HepG2 (cell line): ENCODE measurements around the gene MTA1. TPM values are rescaled to one million over a fixed set of nuclear protein-coding genes. Genes with fewer than 3 reads are reported as not detected.
A peak's percentile ranks its signal among the peaks of the same experiment; 100 is the strongest.

Experiments
- BCLAF1 ChIP-seq: fragments of 450-650 bp; IDR thresholded peaks from 2 replicates; pipeline ENCODE4 v1.6.1; 2017; ENCODE audit warnings: mild to moderate bottlenecking
- EHMT2 ChIP-seq: fragments of 200-600 bp; sonication (generic); IDR thresholded peaks from 2 replicates; pipeline ENCODE4 v1.7.0; 2017; ENCODE audit warnings: antibody characterized with exemption, low read depth, low read length, borderline replicate concordance
- HOXA5 ChIP-seq: sonication (generic); formaldehyde crosslinking; IDR thresholded peaks from 2 replicates; pipeline ENCODE4 v1.4.0; 2020; ENCODE audit warnings: missing genetic modification reagents
- MAFF ChIP-seq: IDR thresholded peaks from 2 replicates; pipeline ENCODE4 v1.6.1; 2011; ENCODE audit warnings: low read depth, low read length, improper control_type of control experiment
- NFE2L1 ChIP-seq: sonication (generic); formaldehyde crosslinking; IDR thresholded peaks from 2 replicates; pipeline ENCODE4 v1.4.0; 2020; ENCODE audit warnings: missing genetic modification reagents, mild to moderate bottlenecking, borderline replicate concordance
- NFIC ChIP-seq: IDR thresholded peaks from 2 replicates; pipeline ENCODE4 v1.6.1; 2012; ENCODE audit warnings: mild to moderate bottlenecking, low read length, inconsistent platforms
- REL ChIP-seq: sonication (generic); formaldehyde crosslinking; conservative IDR thresholded peaks from 2 replicates; pipeline ENCODE4 v1.8.0; 2022; ENCODE audit warnings: mild to moderate bottlenecking, missing genetic modification reagents, moderate library complexity
- ZBTB49 ChIP-seq: sonication (generic); formaldehyde crosslinking; IDR thresholded peaks from 2 replicates; pipeline ENCODE4 v1.4.0; 2020; ENCODE audit warnings: missing genetic modification reagents, borderline replicate concordance
- ZBTB8A ChIP-seq: sonication (generic); formaldehyde crosslinking; IDR thresholded peaks from 2 replicates; pipeline ENCODE4 v1.4.0; 2020; ENCODE audit warnings: mild to moderate bottlenecking, low read depth, missing genetic modification reagents, borderline replicate concordance
- ZNF225 ChIP-seq: sonication (generic); formaldehyde crosslinking; IDR thresholded peaks from 2 replicates; pipeline ENCODE4 v1.4.0; 2020; ENCODE audit warnings: mild to moderate bottlenecking, missing genetic modification reagents
- ZNF430 ChIP-seq: sonication (generic); formaldehyde crosslinking; IDR thresholded peaks from 2 replicates; pipeline ENCODE4 v1.9.0; 2021; ENCODE audit warnings: mild to moderate bottlenecking, missing genetic modification reagents
- ZNF567 ChIP-seq: sonication (generic); formaldehyde crosslinking; IDR thresholded peaks from 2 replicates; pipeline ENCODE4 v1.8.1; 2023; ENCODE audit warnings: mild to moderate bottlenecking, missing genetic modification reagents, borderline replicate concordance
- ZNF746 ChIP-seq: sonication (generic); formaldehyde crosslinking; IDR thresholded peaks from 2 replicates; pipeline ENCODE4 v1.8.0; 2022; ENCODE audit warnings: mild to moderate bottlenecking, missing genetic modification reagents
- ZNF75D ChIP-seq: sonication (generic); formaldehyde crosslinking; IDR thresholded peaks from 2 replicates; pipeline ENCODE4 v1.8.1; 2023; ENCODE audit warnings: missing genetic modification reagents, mild to moderate bottlenecking, borderline replicate concordance
- ZNF766 ChIP-seq: sonication (generic); formaldehyde crosslinking; IDR thresholded peaks from 2 replicates; pipeline ENCODE4 v1.5.0; 2020; ENCODE audit warnings: missing genetic modification reagents, borderline replicate concordance
- ZNF781 ChIP-seq: sonication (generic); formaldehyde crosslinking; IDR thresholded peaks from 2 replicates; pipeline ENCODE4 v1.5.1; 2020; ENCODE audit warnings: borderline replicate concordance, mild to moderate bottlenecking, missing genetic modification reagents; ENCODE audit errors: not compliant biosample characterization
- ZSCAN5A ChIP-seq: sonication (generic); formaldehyde crosslinking; IDR thresholded peaks from 2 replicates; pipeline ENCODE4 v1.8.0; 2022; ENCODE audit warnings: mild to moderate bottlenecking, missing genetic modification reagents, borderline replicate concordance
- polyA plus RNA-seq, 8 experiments: library from polyadenylated mRNA; depleted of rRNA in 3 of 8; stranded (reverse) in 7 of 8; unstranded in 1 of 8; fragments of >200 nt; fragmentation: Illumina TruSeq in 4 of 8; extraction: Trizol in 4 of 8; gene quantifications; 2 replicates each; pipeline versions ENCODE4 v1.2.1 to v1.2.3, GENCODE V29; 2011 to 2016; ENCODE audit warnings: low read depth in 4 of 8, missing spikeins in 1 of 8, mixed read lengths in 1 of 8; ENCODE audit not compliant: insufficient read depth in 1 of 8
- total RNA-seq, 5 experiments: library from RNA; depleted of rRNA; stranded (reverse); fragments of >200 nt; fragmentation: Illumina TruSeq; extraction: Trizol; gene quantifications; 2 replicates each; pipeline ENCODE4 v1.2.3, GENCODE V29; 2016; ENCODE audit warnings: low read depth in 1 of 5
- TF ChIP-seq, protein P1 (sequence below): sonication (generic); formaldehyde crosslinking; IDR thresholded peaks from 2 replicates; pipeline ENCODE4 v1.4.0; 2020; ENCODE audit warnings: mild to moderate bottlenecking, missing genetic modification reagents
- TF ChIP-seq, protein P2 (sequence below): sonication (generic); formaldehyde crosslinking; IDR thresholded peaks from 2 replicates; pipeline ENCODE4 v1.4.0; 2020; ENCODE audit warnings: missing genetic modification reagents, low read depth, mild to moderate bottlenecking, borderline replicate concordance

Gene MTA1
- total and polyA plus RNA-seq, 2 of the 13 experiments (the other 11 are each of a cell fraction or from before 2014, with no cell fraction given), result 35.2 to 85.8 TPM

GRCh38 chr14:105499256-105500035 lies 79.8 kb downstream of the MTA1 start (continued):
- TF ChIP-seq REL (no peak), ZBTB49 (no peak), ZNF567 (CRISPR knock-in tag) (no peak), ZNF746 (CRISPR knock-in tag) (peak; percentile 99), ZNF430 (no peak), ZNF766 (CRISPR knock-in tag) (0 out of 2 replicates have a peak, but pooled peaks have one; percentile 4), ZNF781 (no peak), EHMT2 (no peak), BCLAF1 (no peak), NFE2L1 (0 out of 2 replicates have a peak, but pooled peaks have one; percentile 42), HOXA5 (CRISPR knock-in tag) (no peak; the same call in 1 of the 2 replicates), MAFF (no peak), ZBTB8A (no peak), ZNF225 (CRISPR knock-in tag) (peak; percentile 88; the same call in 1 of the 2 replicates), NFIC (no peak), ZNF75D (CRISPR knock-in tag) (no peak), ZSCAN5A (CRISPR knock-in tag) (no peak)
- TF ChIP-seq, protein P1, sequence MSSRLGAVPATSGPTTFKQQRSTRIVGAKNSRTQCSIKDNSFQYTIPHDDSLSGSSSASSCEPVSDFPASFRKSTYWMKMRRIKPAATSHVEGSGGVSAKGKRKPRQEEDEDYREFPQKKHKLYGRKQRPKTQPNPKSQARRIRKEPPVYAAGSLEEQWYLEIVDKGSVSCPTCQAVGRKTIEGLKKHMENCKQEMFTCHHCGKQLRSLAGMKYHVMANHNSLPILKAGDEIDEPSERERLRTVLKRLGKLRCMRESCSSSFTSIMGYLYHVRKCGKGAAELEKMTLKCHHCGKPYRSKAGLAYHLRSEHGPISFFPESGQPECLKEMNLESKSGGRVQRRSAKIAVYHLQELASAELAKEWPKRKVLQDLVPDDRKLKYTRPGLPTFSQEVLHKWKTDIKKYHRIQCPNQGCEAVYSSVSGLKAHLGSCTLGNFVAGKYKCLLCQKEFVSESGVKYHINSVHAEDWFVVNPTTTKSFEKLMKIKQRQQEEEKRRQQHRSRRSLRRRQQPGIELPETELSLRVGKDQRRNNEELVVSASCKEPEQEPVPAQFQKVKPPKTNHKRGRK (CRISPR knock-in tag), result no peak
- TF ChIP-seq, protein P2, sequence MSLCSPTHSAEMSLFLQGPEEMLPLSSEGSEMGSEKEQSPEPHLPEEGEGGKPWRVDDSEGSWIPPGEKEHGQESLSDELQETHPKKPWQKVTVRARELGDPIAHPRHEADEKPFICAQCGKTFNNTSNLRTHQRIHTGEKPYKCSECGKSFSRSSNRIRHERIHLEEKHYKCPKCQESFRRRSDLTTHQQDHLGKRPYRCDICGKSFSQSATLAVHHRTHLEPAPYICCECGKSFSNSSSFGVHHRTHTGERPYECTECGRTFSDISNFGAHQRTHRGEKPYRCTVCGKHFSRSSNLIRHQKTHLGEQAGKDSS (CRISPR knock-in tag), result no peak; the same call in 1 of the 2 replicates
